Dermis blood vessel endothelial cell (primary cell): ENCODE results near the gene AFF2. TPM values are rescaled to one million over a fixed set of nuclear protein-coding genes. Genes with fewer than 3 reads are reported as not detected.
"Not testable (repeated sequence)": the region's sequence is repeated elsewhere in the genome, so short reads cannot be mapped to it uniquely, and the experiment has no call there.

Experiments used
- DNase-seq: peaks from one replicate; pipeline ENCODE4 v3.0.0; 2010
- total RNA-seq: library from RNA; depleted of rRNA; stranded (reverse); fragments of >200 nt; gene quantifications from 2 replicates; pipeline ENCODE4 v1.2.3, GENCODE V29; 2014

Gene AFF2
- total RNA-seq, 1 donor from 2014 or later = under 0.01 TPM

DNA sequence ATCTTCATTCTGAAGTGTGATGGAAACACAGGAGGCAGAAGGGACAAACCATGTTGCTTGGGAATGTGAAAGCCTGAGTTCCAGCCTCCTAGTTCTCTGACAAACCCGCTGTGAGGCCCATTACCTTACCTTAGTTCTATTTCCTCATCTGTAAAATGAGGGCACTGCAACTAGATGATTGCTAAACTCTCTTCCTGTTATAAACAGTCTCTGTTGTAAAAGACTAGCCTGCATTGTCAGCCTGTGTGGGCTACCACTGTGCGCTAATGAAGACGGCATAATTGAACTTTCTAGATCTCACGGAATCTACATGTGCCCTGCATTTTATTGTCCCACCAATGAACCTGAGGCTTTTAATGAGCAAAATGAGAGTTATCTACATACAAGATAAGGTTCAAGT lies 147.2 kb downstream of the AFF2 start:
- no peak for DNase-seq

DNA sequence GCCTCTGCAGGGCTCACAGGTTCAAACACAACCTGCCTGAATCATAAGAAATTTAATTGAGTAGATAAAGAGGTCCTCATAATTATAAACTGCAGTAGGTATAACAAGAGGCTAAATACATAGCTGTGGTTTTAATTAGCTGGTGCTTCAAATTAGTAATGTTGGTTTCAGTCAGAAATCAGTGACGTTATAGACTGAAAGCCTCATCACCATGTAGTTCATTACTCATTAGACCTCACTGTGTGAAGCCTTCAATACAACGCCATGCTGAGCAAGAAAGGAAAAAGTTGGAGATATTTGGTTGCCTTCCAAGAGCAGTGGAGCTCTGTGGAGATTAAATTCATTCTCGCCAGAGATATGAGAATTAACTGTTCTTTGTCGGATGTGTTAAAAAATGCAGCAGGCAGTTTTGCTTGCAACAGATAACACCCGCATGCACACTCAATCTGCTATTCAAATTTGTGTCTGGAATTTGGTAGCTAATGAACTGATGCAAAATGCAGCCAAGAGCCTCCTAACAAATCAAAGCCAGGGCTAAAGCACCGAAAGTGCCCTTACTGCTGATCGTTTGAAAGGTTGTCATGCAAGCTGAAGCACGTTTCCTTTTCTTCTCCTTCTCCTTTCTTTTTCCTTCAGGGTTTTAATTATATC lies 148.9 kb downstream of the AFF2 start:
- no peak for DNase-seq

DNA sequence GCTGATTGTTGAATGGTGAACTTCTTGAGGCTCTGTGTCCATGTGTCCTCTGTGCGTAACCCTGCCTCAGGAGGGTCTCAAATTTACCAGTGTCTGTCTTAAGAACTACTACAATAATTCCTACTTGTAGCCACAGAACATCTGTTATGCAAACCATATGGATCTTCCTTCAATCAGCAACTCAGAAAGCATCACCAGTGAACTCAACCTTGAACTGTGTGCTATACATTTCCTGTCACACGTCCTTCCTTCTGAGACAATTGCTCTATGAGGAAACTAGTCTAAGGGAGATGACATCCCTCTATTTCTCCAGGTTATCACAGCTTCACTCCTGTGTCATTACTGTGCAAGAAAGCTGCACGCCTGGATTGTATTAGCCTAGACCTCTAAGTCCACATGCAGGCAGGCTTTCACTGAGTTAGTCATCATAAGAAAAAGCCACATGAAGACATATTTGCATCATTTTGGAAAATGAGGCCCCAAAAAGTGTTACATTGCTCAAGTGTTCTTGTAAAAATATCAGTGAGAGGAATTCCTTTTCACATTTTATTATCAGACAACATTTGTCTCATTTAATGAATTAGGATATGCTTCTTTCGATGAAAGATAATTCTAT lies 157.8 kb downstream of the AFF2 start:
- no peak for DNase-seq

DNA sequence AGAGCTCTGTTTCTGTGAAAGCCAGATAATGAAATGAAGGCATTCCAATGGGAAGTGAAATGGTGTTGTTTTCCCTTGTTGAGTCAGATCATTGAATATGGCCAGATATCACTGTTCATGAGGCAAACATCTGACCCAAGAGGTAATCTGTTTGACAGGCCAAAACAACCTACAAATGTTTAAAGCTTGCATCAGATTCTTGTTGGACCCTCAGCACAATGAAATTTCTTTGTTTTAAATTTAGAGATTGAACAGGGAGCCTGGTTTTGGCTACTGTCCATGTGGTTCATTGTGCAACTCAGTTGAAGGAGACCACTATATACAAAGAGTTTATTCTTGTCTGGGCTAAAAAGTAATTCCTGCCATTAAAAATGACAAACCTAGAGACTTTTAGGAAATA lies 159.1 kb downstream of the AFF2 start:
- no peak for DNase-seq

DNA sequence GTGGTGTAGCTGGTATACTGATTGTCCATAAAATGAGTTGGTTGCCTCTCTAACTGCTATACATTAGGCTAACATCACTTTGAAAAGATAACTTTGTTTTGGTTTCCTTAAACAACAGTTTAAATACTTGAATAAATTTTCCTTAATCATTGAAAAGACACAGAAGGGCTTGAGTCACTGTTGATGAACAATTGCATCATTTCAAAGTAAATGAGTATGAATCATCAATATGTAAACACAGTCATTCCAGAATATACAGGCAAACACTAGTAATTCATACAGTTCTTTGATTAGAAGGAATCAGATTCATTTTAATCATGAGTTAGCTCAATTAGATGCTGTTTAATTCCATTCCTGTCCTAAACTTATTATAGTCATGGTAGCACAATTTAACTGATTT lies 160.6 kb downstream of the AFF2 start:
- DNase-seq = no peak

DNA sequence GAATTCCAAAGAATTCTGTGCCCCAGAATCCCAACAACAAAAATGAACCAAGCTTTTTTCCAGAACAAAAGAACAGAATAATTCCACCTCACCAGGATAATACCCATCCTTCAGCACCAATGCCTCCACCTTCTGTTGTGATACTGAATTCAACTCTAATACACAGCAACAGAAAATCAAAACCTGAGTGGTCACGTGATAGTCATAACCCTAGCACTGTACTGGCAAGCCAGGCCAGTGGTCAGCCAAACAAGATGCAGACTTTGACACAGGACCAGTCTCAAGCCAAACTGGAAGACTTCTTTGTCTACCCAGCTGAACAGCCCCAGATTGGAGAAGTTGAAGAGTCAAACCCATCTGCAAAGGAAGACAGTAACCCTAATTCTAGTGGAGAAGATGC lies 161.6 kb downstream of the AFF2 start:
- no peak for DNase-seq

DNA sequence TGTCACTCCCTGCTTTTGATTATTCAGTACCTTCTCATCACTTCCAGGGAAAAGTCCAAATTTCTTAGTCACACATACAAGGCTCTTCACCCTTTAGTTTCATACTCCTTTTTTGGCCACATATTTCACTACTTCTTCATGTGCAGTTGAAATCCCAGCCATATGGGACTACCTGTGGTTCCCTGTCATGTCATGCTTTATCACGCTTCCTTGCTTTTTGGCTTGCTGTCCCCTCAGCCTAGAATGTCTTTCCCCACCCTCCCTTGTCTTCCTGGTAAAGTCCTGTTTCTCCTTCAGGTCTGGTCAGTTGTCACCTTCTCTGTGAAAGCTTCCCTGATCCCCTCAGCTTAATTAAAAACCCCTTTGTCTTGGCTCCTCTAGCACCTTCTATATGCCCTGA lies 163.8 kb downstream of the AFF2 start:
- DNase-seq = no peak

DNA sequence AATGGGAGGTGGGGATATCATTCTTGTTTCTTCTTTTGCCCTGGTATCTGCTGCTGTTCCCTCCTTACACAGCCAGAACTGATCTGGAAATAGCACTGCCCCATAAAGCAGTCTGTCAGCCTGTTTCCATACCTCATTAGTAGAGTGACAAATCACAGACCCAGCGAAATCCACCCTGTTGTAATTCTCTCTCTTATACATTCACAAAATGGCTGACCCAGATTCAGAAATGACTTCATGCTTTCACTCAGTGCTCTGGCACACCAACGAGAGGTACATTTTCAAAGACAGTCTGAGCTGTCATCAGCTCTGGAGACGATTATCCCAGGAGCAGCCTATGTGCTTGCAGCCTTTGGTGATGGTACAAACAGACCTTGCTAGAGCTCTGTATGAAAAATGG lies 164.6 kb downstream of the AFF2 start:
- no peak for DNase-seq

DNA sequence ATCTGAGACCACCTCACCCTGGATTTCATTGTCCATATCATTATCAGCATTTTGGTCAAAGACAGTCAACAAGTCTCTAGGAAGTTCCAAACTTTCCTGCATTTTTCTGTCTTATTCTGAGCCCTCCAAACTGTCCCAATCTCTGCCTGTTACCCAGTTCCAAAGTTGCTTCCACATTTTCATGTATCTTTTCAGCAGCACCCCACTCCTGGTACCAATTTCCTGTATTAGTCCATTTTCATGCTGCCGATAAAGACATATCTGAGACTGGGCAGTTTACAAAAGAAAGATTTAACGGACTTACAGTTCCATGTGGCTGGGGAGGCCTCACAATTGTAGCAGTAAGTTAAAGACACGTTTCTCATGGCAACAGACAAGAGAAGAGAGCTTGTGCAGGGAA lies 168.8 kb downstream of the AFF2 start:
- DNase-seq = not testable (repeated sequence)

DNA sequence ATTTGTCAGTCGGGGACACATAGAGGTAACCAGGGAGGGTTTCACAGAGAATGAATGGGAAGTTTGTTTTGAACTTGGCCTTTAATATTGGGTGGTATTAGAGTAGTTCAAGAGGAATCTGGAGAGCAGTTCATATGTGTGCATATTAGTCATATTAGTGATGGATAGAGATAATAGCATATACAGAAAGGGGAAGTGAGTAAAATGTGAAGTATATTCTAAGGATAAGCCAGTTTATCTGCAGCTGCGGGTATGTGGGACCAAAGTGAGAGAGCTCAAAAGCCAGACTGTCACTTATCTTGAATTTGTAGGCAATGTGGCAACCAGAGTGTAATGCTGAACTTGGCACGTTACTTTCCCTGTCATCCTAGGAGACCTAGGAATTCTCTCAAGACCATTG lies 169.9 kb downstream of the AFF2 start:
- no peak for DNase-seq

DNA sequence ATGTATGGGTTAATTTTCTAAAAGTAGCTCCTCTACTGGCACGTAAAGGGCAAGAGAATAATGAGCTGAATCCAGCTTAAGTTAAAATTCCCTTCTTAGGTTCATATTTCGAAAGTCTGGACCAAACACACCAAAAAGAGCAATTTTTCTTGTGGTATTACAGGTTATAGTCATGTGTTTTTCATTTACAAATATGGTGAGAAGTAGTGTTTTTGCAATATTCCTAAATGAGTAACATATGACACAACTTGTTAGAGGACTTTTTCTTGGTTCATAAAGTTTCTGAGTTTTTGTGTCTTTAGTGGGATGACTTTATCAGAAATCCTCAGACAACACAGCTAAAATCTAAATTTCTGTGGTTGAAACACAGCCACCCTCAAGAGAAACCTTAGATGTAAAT lies 172.1 kb downstream of the AFF2 start:
- DNase-seq = no peak

DNA sequence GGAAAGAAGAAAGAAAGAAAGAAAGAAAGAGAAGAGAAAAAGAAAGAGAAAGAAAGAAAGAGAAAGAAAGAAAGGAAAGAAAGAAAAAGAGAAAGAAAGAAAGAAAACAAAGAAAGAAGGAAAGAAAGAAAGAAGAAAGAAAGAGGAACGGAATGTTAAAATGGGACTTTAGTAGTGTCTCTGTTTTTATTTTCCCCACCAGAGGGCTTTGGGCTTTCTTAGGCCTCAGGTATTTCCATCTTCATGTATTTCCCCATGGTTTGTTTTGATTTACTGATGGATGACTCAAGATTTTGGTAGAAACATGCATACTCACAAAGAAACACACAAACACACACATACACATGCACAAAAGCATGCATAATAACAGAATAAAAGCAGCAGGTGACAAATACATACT lies 181.2 kb downstream of the AFF2 start:
- DNase-seq = no peak

DNA sequence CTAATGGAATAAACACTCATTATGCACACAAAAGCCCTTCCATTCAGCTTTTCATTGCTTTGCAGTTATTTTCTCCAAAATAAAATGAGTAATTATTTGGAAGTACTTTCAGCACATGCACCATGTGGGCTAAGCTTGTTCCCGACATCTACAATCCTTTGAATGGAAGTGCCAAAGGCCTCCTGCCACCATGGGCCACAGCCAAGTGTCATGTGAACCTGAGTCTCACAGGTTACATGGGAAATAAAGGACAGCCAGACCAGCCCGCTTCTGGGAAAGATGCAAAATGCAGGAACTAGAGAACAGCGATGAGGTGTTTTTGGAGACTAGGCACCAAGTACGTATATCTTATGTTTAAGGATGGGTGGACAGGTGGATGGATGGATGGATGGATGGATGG lies 181.8 kb downstream of the AFF2 start:
- no peak for DNase-seq

DNA sequence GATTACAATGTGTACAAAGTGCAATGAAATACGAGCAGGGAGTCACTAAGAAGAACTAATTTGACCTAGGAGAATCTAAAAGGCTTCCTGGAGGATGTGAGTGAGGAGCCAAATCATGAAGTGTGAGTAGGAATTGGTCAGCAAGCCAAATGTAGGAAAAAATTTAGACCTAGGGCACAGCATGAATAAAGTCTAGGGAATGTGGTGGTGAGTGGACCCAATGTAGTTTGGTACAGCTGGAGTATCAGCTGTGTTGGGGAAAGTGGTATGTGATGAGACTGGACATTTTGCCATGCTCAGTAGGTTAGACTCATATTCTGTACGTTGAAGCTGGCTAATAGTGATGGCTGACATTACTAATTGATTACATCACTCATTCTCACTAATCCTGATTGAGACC lies 191.0 kb downstream of the AFF2 start:
- no peak for DNase-seq

DNA sequence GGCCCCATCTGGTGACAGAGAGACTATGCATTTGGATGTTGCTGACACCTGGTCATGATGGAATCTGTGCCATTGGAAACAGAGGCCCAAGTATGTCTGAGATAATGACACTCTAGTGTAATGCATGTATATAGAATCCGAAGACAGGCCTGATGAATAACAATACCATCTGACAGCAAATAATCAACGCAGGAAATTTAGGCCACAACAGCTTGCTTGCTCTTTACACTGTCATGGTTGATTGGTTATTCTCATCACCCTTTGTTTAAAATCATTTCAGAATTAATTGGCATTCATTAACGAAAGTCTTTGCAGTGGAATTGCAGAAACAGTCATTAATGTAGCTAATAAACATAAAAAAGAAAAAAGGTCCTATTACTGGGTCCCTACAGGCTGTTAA lies 194.8 kb downstream of the AFF2 start:
- no peak for DNase-seq

DNA sequence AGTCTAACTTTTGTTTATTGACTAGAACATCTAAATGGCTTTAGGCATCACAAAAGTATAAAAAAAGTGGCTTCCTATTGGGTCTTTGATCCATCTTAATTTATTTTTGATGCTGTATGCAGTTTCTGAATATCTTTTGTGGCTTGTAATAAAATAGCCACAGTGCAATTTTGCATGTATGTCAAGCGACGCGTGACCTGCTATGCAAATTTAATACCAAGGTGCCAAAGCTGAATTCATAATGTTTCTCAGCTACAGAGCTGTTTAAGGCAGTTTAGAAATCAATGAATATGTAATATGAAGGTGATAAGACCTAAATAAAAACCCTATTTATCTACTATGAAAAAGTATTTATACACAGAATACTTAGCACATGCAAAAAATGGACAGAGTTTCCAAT lies 197.8 kb downstream of the AFF2 start:
- no peak for DNase-seq

DNA sequence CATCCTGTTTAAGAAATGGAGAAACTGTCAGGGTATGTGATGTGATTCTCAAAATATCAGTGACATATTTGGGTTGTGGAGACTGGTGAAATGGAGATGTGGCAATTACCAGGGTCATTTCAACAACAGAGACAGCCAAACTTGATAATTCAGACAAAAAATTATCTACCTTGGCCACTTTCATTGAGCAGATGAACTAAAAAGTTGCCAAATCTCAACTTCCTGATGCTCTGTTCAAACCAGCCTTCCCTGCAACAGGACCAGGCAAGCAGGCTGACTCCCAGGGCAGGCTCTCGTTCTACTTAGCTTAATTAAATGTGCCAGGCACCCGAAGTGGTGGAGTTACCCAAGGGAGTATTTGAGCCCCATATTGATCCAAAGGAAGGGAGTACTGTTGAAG lies 199.6 kb downstream of the AFF2 start:
- no peak for DNase-seq

DNA sequence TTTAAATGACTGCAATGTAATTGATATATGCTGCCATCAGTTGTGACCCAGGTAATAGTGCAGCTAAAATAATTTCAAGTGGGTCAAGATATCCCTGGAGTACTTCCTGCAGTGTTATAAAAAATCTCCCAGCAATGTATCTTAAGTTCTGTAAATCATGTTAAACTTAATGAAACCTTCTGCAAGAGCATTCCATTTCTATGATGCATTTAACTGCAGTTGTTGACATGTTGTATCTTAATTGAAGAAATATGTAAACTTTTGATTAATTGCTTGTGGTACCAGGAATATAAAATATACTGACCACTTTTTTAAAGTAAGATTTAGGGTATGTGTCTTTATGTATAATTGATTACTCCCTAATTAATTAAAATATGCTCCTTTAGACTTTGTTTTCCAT lies 213.6 kb downstream of the AFF2 start:
- no peak for DNase-seq

DNA sequence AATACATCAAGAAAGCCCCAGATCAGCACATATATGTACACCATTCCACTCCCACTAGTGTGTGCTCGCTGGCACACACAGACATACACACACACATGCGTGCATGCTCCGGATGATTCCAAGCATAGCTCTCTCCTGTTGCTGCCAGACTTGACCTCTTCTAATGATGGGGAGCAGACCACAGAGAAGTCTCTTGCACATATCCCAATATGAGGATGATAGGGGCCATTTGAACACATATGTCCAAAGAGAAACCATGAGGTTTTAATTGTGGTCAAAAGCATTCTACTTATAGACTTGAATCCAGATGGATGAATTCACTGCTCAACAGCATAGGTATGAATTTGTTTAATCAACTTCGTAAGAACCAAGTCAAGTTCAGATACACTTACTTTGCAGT lies 214.9 kb downstream of the AFF2 start:
- no peak for DNase-seq

DNA sequence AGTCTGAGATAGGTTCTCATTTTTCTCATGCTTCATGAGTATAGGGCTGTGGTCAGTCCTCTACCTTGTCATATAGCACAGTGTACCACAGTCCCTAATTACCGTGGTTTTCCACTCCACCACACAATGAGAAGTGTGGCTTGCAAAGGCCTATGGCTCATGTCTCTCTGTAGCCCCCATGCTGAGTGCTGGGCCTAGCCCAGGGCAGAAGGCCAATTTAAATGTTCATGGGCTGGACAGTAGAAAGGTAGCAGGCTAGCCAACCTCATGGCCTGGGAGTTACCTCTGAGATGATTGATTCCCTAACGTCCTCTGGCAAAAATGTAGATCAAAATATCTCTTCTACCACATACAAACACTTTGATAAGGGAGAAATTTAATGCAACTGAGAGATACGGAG lies 222.5 kb downstream of the AFF2 start:
- no peak for DNase-seq

DNA sequence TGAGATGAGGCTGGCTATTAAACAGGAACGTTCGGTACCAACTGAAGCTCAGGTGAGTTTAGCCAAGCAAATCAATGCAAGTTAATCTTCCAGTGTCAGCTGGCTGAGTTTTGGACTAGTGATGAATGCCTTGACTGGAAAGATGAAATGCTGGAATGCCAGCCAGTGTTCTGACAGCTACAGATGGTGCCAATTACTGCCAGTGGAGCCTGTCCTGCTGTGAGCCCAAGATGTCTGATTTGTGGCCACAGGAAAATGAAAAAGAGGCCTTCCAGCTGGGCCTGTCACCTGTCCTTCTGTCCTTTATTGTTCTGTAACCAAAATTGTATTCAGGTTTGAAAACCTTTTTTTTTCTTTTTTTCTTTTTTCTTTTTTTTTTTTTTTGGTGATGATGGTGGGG lies 223.1 kb downstream of the AFF2 start:
- no peak for DNase-seq

DNA sequence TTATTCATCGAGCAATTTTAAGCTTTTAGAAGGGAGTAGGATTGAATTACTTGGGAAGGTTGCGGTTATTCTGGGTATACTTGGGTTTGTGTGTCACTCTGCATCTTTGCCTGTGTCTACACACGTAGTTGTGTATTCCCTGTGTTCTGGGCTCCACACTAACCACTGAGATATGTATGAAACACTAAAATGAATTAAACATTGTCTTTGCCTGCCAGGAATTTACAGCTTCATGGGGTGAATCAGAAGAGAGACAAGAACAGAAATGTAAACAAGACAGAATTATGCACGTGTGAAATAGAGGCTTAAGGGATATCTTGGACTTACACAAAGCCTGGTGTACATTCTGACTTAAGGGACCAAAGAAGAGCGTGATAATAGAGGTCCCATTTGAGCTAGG lies 228.5 kb downstream of the AFF2 start:
- no peak for DNase-seq

DNA sequence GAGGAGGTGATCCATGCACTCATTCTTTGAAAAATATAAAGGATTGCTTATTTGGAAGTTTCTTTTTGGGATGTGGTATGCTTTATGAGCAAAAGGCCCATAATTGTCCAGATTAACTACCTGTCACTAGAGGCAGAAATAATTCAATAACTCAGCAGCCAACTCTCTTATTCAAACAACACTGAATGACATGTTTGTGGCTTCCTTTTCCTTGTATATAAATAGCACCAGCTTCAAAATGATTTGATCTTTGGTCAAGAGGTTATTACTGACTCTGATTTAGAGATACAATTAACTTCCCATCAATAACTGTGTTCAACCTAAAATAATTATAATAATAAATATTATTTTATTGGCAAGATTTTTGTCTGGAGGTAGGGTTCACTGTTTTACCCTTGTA lies 232.3 kb downstream of the AFF2 start:
- no peak for DNase-seq

DNA sequence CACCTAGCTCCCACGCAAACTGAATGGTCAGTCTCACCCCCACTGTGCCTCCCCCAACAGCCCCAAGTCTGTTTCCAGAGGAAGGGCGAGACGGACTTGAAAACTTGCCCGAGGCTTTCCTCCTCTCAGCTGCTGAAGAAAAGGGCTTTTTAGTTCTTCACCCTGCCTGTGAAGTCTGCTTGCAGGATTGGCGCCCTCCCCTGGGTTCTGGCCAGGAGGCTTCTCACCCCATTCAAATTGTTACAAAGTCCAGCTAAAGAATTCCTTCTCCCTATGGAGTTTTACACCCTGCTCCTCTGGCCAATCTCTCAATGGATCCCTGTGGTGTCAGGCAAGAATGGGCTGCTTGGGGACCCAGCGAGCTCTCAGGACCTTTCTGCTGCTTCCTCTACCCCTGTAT lies 241.0 kb downstream of the AFF2 start:
- no peak for DNase-seq

DNA sequence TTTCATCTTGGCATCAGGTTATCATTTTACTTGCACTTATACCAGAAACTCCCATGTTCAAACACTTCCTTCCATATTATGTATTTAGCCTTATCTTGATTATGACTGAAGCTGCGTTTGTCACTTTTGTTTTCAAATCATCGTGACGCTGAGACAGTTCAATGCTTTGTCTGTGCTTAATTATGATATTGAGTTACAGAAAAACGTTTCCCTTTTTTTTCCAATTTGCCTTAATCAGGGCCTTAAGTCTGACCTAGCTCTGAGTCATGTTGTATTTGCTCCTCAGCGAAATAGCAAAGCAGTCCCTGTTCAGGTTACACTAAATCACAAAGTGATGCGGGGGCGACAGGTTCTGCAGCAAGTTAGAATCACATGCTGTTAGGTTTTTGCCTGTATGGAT lies 254.7 kb downstream of the AFF2 start:
- no peak for DNase-seq
